ENCODE results near the gene TAPT1.
"Not testable (repeated sequence)": the region's sequence is repeated elsewhere in the genome, so short reads cannot be mapped to it uniquely, and the experiment has no call there.

Gene TAPT1

GRCh38 chr4:16171831-16172230 is 54.4 kb downstream of the TAPT1 start:
- DNase-seq (ENCODE audit: low read depth in 3 of 3): no peak

GRCh38 chr4:16169490-16169889 is 56.8 kb downstream of the TAPT1 start:
- DNase-seq (ENCODE audit: low read depth in 3 of 3): no peak

GRCh38 chr4:16168710-16169388 is 57.4 kb downstream of the TAPT1 start:
- no peak for DNase-seq (ENCODE audit: low read depth in 3 of 3)

- no peak for DNase-seq (ENCODE audit: low read depth in 3 of 3)
Observed at GRCh38 chr4:16168144-16168543, 58.1 kb downstream of the TAPT1 start.

- no peak for DNase-seq (ENCODE audit: low read depth in 3 of 3)
Observed at GRCh38 chr4:16165931-16166330, 60.3 kb downstream of the TAPT1 start.

GRCh38 chr4:16162891-16163290 is 63.4 kb downstream of the TAPT1 start:
- no peak for DNase-seq (ENCODE audit: low read depth in 3 of 3)

- DNase-seq (ENCODE audit: low read depth in 3 of 3): no peak
Observed at GRCh38 chr4:16161851-16162408, 64.3 kb downstream of the TAPT1 start.

GRCh38 chr4:16160457-16160856 is 65.8 kb downstream of the TAPT1 start:
- no peak for DNase-seq (ENCODE audit: low read depth in 3 of 3)

- DNase-seq (ENCODE audit: low read depth in 3 of 3): no peak
Observed at GRCh38 chr4:16159286-16159685, 67.0 kb downstream of the TAPT1 start.

GRCh38 chr4:16158504-16158852 is 67.8 kb downstream of the TAPT1 start:
- no peak for DNase-seq (ENCODE audit: low read depth in 3 of 3)

GRCh38 chr4:16157609-16158503 is 68.4 kb downstream of the TAPT1 start:
- DNase-seq (ENCODE audit: low read depth in 3 of 3): no peak

GRCh38 chr4:16155528-16156169 is 70.6 kb downstream of the TAPT1 start:
- no peak for DNase-seq (ENCODE audit: low read depth in 3 of 3)

GRCh38 chr4:16154451-16154850 is 71.8 kb downstream of the TAPT1 start:
- DNase-seq (ENCODE audit: low read depth in 3 of 3): no peak

- DNase-seq (ENCODE audit: low read depth in 3 of 3): no peak
Observed at GRCh38 chr4:16150716-16151115, 75.6 kb downstream of the TAPT1 start.

GRCh38 chr4:16144913-16145312 is 81.4 kb downstream of the TAPT1 start:
- DNase-seq (ENCODE audit: low read depth in 3 of 3): not testable (repeated sequence)

- DNase-seq (ENCODE audit: low read depth in 3 of 3): no peak
Observed at GRCh38 chr4:16142598-16143310, 83.5 kb downstream of the TAPT1 start.

- DNase-seq (ENCODE audit: low read depth in 3 of 3): no peak
Observed at GRCh38 chr4:16140879-16141249, 85.4 kb downstream of the TAPT1 start.

GRCh38 chr4:16140231-16140878 is 85.9 kb downstream of the TAPT1 start:
- no peak for DNase-seq (ENCODE audit: low read depth in 3 of 3)

- no peak for DNase-seq (ENCODE audit: low read depth in 3 of 3)
Observed at GRCh38 chr4:16139066-16139945, 87.0 kb downstream of the TAPT1 start.

- DNase-seq (ENCODE audit: low read depth in 3 of 3): no peak
Observed at GRCh38 chr4:16136827-16137226, 89.4 kb downstream of the TAPT1 start.
